DND-41 (cell line): Measurements from ENCODE around the gene TFCP2L1.
"Not testable (repeated sequence)": the region's sequence is repeated elsewhere in the genome, so short reads cannot be mapped to it uniquely, and the experiment has no call there.

Experiments
- ATAC-seq: fragments of 200-7000 bp; cut with Tn5 transposase; 3 replicates; pipeline ENCODE4 v1.9.1; 2021; ENCODE audit warnings: low read depth; ENCODE audit not compliant: insufficient read depth
- DNase-seq: peaks from one replicate; pipeline ENCODE4 v3.0.0-alpha.2; 2020
- H2AFZ ChIP-seq: 2 replicates; pipeline ENCODE4 v1.6.0; 2012; ENCODE audit warnings: low read depth, low read length
- H3K27ac ChIP-seq: 2 replicates; pipeline ENCODE4 v1.5.1; 2012; ENCODE audit warnings: low read length, inconsistent platforms
- H3K27me3 ChIP-seq: fragments of 200-600 bp; sonication (generic); 2 replicates; pipeline ENCODE4 v1.6.0; 2012; ENCODE audit warnings: low read length, mild to moderate bottlenecking, inconsistent platforms; ENCODE audit not compliant: insufficient read depth, poor library complexity
- H3K36me3 ChIP-seq: 2 replicates; pipeline ENCODE4 v1.5.1; 2012; ENCODE audit warnings: low read length, inconsistent platforms; ENCODE audit not compliant: insufficient read depth
- H3K4me1 ChIP-seq: 2 replicates; pipeline ENCODE4 v1.5.1; 2012; ENCODE audit warnings: mild to moderate bottlenecking, low read length; ENCODE audit not compliant: insufficient read depth
- H3K4me2 ChIP-seq: 2 replicates; pipeline ENCODE4 v1.6.0; 2012; ENCODE audit warnings: mild to moderate bottlenecking, moderate library complexity, low read length, inconsistent platforms; ENCODE audit not compliant: insufficient read depth
- H3K4me3 ChIP-seq, 2 experiments: fragments of 200-600 bp in 1 of 2; shearing (Covaris generic) in 1 of 2; 2 replicates each; pipeline ENCODE4 v1.5.1; 2012 to 2016; ENCODE audit warnings: inconsistent platforms in 2 of 2, low read length in 2 of 2, mild to moderate bottlenecking in 2 of 2, low read depth in 1 of 2, moderate library complexity in 1 of 2
- H3K79me2 ChIP-seq: 2 replicates; pipeline ENCODE4 v1.6.0; 2012; ENCODE audit warnings: low read length, inconsistent platforms; ENCODE audit not compliant: insufficient read depth
- H3K9ac ChIP-seq: 2 replicates; pipeline ENCODE4 v1.6.0; 2012; ENCODE audit warnings: low read depth, mild to moderate bottlenecking, inconsistent platforms, low read length, moderate library complexity
- H3K9me3 ChIP-seq: 2 replicates; pipeline ENCODE4 v1.5.1; 2012; ENCODE audit warnings: low read length, moderate library complexity, mild to moderate bottlenecking, inconsistent platforms; ENCODE audit not compliant: insufficient read depth, severe bottlenecking
- H4K20me1 ChIP-seq: 2 replicates; pipeline ENCODE4 v1.6.0; 2012; ENCODE audit warnings: low read length; ENCODE audit not compliant: insufficient read depth
- CTCF ChIP-seq: IDR thresholded peaks from 2 replicates; pipeline ENCODE4 v1.5.1; 2012; ENCODE audit warnings: borderline replicate concordance, low read length, moderate library complexity, mild to moderate bottlenecking; ENCODE audit not compliant: poor library complexity, severe bottlenecking; ENCODE audit errors: extremely low read depth
- EZH2 ChIP-seq: IDR thresholded peaks from 3 replicates; pipeline ENCODE4 v1.6.1; 2012; ENCODE audit warnings: borderline replicate concordance, low read depth, mild to moderate bottlenecking, moderate library complexity, low read length, inconsistent platforms; ENCODE audit not compliant: severe bottlenecking

The TFCP2L1 gene

GRCh38 chr2:121284463-121285449 is at the start of gene TFCP2L1:
TSS of gene TFCP2L1 (minus strand) at chr2:121285202. CDS start at chr2:121285109, 93 bp downstream.
- H2AFZ ChIP-seq: no peak within 1 kb of the TSS
- no peak within 1 kb of the TSS for H3K9ac ChIP-seq

GRCh38 chr2:121333834-121334558 is 49.0 kb upstream of the TFCP2L1 start:
- Histone ChIP-seq H4K20me1 (no peaks in the 10 kb centered on the region), H3K4me1 (0 out of 2 replicates have a peak, but pooled peaks cover 3% of the 10 kb centered on the region), H2AFZ (no peak overlapping the region), H3K27me3 (no peaks in the 10 kb centered on the region), H3K9me3 (no peaks in the 10 kb centered on the region), H3K27ac (no peak overlapping the region), H3K4me2 (no peak overlapping the region), H3K36me3 (peaks cover 11% of the 10 kb centered on the region), H3K79me2 (no peaks in the 10 kb centered on the region), H3K4me3 (no peak overlapping the region), H3K9ac (no peak overlapping the region)
- ATAC-seq (peak; percentile 48), DNase-seq (peak; percentile 22)
- TF ChIP-seq CTCF (no peak), EZH2 (no peak)

More at GRCh38 chr2:121284463-121285449, at the start of gene TFCP2L1:
- Histone ChIP-seq H3K4me2 (no peak within 1 kb of the TSS), H3K9me3 (no peaks in the 10 kb centered on the region), H3K4me3 (no peak within 1 kb of the TSS), H3K27me3 (no peaks in the 10 kb centered on the region), H4K20me1 (no peaks in the 10 kb centered on the region), H3K4me1 (no peaks in the 10 kb centered on the region), H3K79me2 (no peaks in the 10 kb centered on the region), H3K27ac (no peak within 1 kb of the TSS), H3K36me3 (no peaks in the 10 kb centered on the region)
- DNase-seq (no peak), ATAC-seq (no peak)
- TF ChIP-seq CTCF (no peak), EZH2 (no peak)

GRCh38 chr2:121333231-121333630 is 48.2 kb upstream of the TFCP2L1 start:
- Histone ChIP-seq H4K20me1 (no peaks in the 10 kb centered on the region), H3K4me3 (no peak overlapping the region), H3K9ac (no peak overlapping the region), H3K4me2 (no peak overlapping the region), H3K4me1 (0 out of 2 replicates have a peak, but pooled peaks cover 3% of the 10 kb centered on the region), H3K36me3 (peaks cover 3% of the 10 kb centered on the region; the same call in 1 of the 2 replicates), H3K79me2 (no peaks in the 10 kb centered on the region), H3K27me3 (no peaks in the 10 kb centered on the region), H3K27ac (no peak overlapping the region), H2AFZ (no peak overlapping the region), H3K9me3 (no peaks in the 10 kb centered on the region)
- DNase-seq: no peak
- TF ChIP-seq EZH2 (no peak), CTCF (no peak)
- no peak for ATAC-seq

GRCh38 chr2:121331324-121331723 is 46.3 kb upstream of the TFCP2L1 start:
- H3K4me3 ChIP-seq, H3K36me3 ChIP-seq, DNase-seq, H2AFZ ChIP-seq, H4K20me1 ChIP-seq, H3K9me3 ChIP-seq, H3K79me2 ChIP-seq, ATAC-seq, H3K27ac ChIP-seq, H3K9ac ChIP-seq, H3K4me2 ChIP-seq, H3K27me3 ChIP-seq, H3K4me1 ChIP-seq: not testable (repeated sequence)
